ENCODE results near the gene COL11A2.

DNA sequence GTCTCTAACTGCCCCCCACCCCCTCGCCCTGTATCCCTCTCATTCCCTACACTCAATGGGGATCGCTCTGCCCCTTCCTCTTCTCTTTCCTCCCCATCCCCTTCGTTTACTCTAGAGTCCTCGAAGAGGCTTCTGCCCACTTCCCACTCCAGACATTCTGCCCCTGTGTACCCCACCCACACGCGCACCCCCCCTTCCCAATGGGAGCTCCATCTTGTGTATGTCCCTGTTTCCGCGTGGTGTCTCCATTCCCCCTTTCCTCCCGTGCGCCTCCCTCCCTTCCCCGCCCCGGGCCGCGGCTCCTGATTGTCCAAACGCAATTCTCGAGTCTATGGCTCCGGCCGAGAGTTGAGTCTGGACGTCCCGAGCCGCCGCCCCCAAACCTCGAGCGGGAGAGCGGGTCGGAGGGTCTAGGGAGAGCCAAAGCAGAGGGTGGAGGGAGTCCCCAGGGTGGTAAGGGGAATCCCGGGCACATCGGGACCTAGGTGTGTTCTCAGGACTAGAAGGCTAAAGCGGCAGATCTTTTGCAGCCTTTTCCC is 15.4 kb upstream of the COL11A2 start:
- no peak for TF ChIP-seq CTCF (IDR thresholded peaks at IDR 0.05; ENCODE audit: low read depth, low read length)
- TF ChIP-seq POLR2A (IDR thresholded peaks at IDR 0.05; ENCODE audit: extremely low read depth, insufficient read length) = no peak
- no peak for TF ChIP-seq MYC (IDR thresholded peaks at IDR 0.05; ENCODE audit: low read depth, low read length)
- TF ChIP-seq, protein P1, sequence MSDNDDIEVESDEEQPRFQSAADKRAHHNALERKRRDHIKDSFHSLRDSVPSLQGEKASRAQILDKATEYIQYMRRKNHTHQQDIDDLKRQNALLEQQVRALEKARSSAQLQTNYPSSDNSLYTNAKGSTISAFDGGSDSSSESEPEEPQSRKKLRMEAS (IDR thresholded peaks at IDR 0.05; ENCODE audit: low read depth, low read length) = no peak

All from NB4 (cell line).